Measurements from ENCODE around the gene WFDC10A.
"Not testable (repeated sequence)": the region's sequence is repeated elsewhere in the genome, so short reads cannot be mapped to it uniquely, and the experiment has no call there.

Gene WFDC10A

GRCh38 chr20:45649312-45649863 lies 19.8 kb downstream of the WFDC10A start:
- no peak for DNase-seq

GRCh38 chr20:45651726-45652125 lies 22.2 kb downstream of the WFDC10A start:
- DNase-seq: not testable (repeated sequence)

GRCh38 chr20:45657038-45657437 lies 27.5 kb downstream of the WFDC10A start:
- not testable (repeated sequence) for DNase-seq

- DNase-seq: no peak
Measured at GRCh38 chr20:45670139-45670538, 40.6 kb downstream of the WFDC10A start, which contains the start of gene WFDC11. Gene WFDC11 (minus strand): TSS chr20:45670239. CDS start chr20:45650600, 19,639 bp downstream.

- DNase-seq: no peak
Measured at GRCh38 chr20:45672765-45673164, 43.2 kb downstream of the WFDC10A start.

GRCh38 chr20:45679650-45680049 lies 50.1 kb downstream of the WFDC10A start:
- DNase-seq: no peak

Data from activated CD4-positive, alpha-beta T cell treated with anti-CD3 and anti-CD28 coated beads, Interleukin-2, Interleukin-6, amounts not matched to agents 100 ng/mL and 50 ng/mL, durations not matched to agents 16 hours and 8 hours (primary cell).